Fibroblast of pulmonary artery (primary cell): ENCODE measurements around the gene MRPL36.

ENCODE experiments used
- DNase-seq: peaks from one replicate; pipeline ENCODE4 v3.0.0-alpha.2; 2010; ENCODE audit warnings: low read depth
- H3K4me3 ChIP-seq: replicated peaks from 2 replicates; pipeline ENCODE4 v1.5.1; 2011; ENCODE audit warnings: low read depth, mild to moderate bottlenecking, control low read depth, low read length, moderate library complexity
- CTCF ChIP-seq: IDR thresholded peaks from 2 replicates; pipeline ENCODE4 v1.5.1; 2011; ENCODE audit warnings: mild to moderate bottlenecking, control low read depth, low read length, inconsistent platforms; ENCODE audit errors: missing control alignments

Gene MRPL36

DNA sequence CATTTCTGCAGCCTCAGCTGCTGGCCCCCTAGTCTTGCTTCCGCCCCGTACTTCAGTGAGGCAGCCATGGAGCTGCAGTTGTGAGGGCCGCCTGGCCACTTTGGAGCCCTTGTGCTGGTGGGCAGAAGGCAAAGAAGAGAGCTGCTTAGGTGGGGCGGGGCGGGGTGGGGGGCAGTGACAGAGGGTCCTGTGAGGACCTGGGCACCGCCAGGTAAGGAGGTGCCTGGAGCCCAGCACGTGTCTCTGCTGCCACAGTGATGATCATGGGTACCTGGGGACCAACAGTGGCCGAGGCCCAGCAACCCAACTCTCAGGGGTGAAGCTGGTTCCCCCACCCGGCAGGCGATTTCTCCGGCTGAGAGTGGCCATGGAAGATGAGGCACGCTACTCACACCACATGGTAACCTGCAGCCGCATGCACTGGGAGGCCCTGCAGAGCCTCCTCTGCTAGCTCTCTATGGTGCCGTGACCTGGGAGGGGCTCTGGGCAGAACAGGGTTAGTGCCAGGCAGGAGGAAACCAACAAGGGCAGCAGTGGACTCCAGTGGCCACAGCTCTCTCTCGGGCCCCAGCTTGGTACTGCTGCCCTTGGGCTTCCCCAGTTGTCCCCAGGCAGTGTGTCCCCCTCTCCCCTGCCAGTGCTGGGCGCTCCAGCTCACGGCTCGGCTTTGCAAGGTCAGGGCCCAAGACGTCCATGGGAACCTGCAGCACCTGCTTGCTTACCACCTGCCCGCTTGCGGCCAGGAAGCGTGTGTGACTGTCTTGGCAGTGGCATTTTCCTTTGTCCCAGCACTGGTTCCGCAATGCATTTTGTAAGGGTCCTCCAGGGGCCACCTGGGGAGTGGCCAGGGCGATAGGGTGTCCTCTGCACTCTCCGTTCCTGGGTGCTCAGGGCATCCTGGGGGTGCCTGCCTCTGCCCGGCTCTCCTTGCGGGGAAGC, 25.5 kb upstream of the MRPL36 start:
- H3K4me3 ChIP-seq: no peak overlapping the region
- TF ChIP-seq CTCF: no peak
- DNase-seq: no peak

DNA sequence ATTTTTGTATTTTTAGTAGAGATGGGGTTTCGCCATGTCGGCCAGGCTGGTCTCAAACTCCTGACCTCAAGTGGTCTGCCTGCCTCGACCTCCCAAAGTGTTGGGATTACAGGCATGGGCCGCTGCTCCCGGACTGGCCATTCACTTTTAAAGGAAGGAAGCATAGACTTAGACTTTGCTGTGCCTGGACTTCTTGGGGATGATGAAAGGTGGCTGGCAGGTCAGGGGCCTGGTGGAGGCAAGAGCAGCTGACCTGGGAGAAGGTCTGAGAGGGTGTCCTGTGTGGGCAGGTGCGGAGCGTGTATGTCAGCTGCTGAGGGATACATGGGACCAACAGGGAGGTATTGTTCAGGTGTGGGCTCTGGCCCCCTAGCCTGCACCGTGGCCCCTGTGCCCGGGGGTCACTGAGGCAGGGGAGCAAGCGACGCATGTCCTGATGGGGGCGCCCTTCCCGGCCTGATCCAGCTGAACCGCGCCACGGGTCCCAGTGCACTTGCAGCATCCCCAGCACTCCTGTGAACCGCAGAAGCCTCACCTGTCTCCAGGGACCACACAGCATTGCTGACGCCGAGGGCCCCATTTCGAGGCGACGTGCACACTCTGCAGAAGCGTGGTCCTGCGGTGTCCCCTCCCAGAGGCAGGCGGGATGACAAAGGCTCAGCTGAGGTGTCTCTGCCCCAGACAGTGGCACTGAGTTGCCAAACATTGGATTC, 24.6 kb upstream of the MRPL36 start:
- no peak overlapping the region for H3K4me3 ChIP-seq
- DNase-seq: no peak
- TF ChIP-seq CTCF: no peak

DNA sequence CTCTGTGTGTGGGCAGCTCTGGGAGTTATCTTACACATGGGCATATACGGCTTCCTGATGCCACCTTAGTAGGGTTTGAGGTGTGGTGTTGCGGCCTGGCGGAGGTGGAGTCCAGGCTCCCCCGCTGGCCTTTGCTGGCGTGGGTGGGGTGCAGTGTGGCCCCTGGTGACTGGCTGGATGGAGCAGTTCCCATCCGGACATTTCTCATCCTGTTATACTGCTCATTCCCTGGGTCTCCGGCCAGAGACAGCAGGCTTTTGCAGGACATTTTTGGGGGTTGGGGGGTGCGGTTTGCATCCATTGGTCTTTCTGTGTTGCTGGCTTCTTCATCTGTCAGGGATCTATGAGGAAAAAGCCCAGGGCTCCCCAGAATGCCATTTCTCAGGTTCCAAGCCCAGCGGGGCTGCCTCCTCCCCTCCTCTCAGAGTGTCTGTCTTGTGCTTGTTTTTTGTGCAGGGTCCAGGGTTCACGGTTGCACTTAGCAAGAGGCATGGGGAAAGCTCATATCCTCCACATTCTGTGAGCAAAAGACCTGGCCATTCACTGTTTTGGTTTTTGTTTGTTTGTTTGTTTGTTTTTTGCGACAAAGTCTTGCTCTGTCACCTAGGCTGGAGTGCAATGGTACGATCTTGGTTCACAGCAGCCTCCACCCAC, 23.9 kb upstream of the MRPL36 start:
- no peak overlapping the region for H3K4me3 ChIP-seq
- DNase-seq: no peak
- TF ChIP-seq CTCF: no peak

DNA sequence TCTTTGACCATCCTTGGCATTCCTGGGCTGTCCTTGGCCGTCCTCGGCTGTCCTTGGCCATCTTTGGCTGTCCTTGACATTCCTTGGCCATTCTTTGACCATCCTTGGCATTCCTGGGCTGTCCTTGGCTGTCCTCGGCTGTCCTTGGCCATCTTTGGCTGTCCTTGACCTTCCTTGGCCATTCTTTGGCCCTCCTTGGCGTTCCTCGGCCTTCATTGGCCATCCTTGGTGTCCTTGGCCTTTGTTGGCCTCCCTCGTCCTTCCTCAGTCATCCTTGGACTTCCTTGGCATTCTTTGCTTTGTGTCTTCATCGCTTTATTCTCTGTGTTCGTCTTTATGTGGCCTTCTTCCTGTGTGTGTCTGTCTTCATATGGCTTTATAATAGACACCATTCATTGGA, 22.2 kb upstream of the MRPL36 start:
- DNase-seq: no peak
- H3K4me3 ChIP-seq: no peak overlapping the region
- TF ChIP-seq CTCF: no peak

DNA sequence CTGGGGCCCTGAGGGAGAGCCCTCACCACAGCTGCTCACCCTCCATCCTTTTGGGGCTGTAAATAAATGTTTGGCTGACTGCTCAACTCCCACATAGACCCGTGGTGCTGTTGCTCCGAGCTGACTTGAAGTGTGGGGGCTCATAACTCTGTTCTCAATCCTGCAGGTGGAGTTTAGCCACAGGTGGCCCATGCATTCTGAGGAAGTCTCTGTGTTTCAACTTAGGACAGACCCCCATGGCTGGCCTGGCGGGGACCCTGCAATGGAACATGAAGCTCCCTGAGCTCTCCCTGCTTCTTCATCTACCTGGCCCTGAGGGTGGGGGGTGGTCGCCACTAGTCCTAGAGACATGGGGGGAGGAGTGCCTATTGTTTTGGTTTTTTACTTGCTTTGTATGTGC, 21.3 kb upstream of the MRPL36 start:
- TF ChIP-seq CTCF: no peak
- no peak overlapping the region for H3K4me3 ChIP-seq
- no peak for DNase-seq

GRCh38 chr5:1820381-1820780, 20.7 kb upstream of the MRPL36 start:
- H3K4me3 ChIP-seq: no peak overlapping the region
- DNase-seq: no peak
- no peak for TF ChIP-seq CTCF
